ENCODE data around the gene ORMDL3.

The ORMDL3 gene, protein sequence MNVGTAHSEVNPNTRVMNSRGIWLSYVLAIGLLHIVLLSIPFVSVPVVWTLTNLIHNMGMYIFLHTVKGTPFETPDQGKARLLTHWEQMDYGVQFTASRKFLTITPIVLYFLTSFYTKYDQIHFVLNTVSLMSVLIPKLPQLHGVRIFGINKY

DNA sequence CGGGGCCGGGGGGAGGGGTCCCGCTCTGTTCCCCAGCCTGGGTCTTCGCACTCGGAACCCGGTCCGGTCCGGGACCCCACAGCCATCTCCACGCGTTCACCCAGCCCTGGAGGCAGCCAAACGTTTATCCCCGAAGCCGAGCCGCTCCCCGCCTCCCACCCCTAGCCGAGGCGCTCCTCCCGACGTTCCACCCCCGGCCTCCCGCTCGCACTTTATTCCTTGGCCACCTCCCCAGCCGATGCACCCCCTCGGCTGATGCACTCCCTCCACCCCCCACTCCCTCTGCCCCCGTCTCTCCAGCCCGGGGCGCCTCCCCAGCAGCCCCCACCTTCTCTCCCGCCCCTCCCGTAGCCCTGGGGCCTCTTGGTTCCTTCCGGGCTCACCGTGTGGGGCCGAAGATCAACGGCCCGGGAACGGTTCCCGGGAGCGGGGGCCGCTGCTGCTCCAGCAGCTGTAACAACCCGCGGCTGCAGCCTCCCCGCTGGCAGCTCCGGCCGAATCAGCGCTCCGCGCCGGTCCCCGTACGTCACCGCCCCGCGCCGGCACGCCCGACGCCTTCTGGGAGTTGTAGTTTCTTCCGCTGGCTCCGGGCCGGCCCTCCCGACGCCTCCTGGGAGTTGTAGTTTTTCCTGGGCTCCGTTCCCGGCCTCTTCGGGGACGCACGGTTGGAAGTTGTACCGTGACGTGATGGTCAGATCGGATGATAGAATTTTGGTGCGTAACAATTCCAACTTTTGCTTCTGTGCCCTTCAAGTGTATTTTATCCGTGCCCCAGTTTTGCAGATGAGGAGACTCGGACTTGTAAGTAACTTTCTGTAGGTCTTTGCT lies at the start of gene ORMDL3, which contains the start of gene LRRC3C:
Gene ORMDL3, minus strand, starts transcription at position 501 of the 828 bp plus-strand sequence. CDS start 3,398 bp downstream, outside the sequence.
Gene LRRC3C, plus strand, starts transcription at position 632 of the 828 bp plus-strand sequence. CDS start 13,792 bp downstream, outside the sequence.
- peak; percentile 85 for DNase-seq

DNA sequence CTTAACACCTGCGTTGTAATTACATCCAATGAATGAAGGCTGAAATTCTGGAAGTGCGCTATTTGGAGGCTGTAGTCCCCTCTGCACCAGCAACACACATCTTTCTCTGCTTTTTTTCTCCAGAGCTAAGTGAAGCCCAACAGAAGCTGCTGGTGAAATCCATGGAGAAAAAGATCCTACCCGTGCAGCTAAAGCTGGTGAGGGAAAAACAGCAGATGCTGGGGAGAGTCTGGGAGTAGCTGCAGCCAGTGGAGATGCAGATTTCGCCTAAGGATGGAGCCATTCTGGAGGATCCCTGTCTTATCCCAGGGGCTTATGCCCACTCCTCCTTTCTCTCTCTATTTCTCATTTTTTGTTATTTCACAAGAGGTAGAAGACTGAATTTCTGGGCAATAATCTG lies 48.4 kb upstream of the ORMDL3 start:
- no peak for DNase-seq

DNA sequence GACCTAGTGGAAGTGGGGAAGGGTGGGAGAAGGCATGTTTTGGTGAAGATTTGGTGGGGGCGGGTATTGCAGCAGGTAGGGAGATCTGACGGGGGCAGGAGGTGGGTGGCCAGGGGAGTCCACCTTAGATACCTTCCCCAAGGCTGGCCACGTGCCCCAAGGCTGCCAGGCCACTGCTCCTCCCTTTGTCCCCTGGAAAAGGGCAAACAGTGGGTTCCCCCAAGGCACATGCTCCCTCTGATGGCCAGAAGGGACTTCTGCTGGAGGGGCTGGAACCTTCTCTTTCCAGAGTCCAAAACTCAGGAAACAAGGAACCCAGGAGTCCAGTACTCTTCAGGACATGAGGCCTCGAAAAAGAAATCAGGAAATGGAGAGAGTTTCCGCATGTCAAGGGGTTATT lies 47.0 kb upstream of the ORMDL3 start:
- no peak for DNase-seq

DNA sequence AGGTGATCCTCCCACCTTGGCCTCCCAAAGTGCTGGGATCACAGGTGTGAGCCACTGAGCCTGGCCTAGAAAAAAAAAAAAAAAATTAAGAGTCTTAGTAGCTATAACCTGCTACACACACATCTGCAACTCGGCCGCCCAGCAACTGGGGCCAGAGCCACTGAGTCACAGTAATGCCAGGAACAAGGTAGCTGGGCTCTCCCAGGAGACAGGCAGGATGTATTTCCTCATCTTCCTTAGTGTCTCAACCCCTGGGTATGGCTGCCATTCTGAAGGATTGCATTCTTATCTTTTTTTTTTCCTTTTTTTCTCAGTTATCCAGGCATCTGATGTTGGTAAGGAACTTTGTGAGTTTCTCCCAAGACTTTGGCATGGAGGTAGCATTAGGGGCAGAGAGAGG lies 46.1 kb upstream of the ORMDL3 start:
- no peak for DNase-seq

DNA sequence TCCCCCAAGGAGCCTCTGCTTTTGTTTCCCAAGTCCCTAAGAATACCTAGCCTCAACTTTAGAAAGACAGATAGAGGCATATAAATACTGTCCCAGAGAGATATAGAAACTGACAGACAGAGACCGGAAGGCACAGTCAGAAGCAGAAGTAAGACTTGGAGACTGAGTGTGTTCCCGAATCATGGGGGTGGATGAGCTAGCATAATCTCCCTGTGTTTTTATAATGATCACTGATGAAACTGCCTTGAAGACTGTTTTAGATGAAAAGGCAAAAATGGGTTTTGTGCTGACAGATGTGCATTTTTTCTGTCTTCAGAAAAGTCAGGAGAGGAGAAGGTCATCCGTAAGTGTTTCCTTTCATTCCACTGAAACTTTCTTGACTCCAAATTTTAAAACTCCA lies 44.9 kb upstream of the ORMDL3 start:
- DNase-seq, result no peak

DNA sequence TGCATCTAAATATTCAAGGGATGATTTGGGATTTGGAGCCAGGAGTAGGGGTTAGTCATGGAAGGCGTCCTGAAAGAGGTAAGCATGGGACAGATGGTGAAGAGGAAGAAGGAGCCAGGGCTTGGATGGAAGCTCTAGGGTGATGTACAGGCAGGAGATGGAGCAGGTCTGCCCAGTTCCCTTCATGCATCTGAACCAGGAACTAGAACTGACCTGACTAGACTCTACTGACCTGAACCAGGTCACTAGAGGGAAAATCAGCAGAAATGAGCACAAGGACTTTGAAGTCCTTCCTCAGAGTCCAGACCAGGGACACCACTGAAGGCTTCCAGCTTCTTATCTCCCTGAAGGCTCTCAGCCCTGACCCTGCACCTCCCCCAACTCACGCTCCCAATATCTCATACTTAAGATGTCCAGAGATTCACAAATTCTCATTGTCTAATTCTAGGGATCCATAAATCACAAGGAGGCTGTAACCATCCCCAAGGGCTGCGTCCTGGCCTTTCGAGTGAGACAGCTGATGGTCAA lies 43.7 kb upstream of the ORMDL3 start:
- DNase-seq, result no peak

DNA sequence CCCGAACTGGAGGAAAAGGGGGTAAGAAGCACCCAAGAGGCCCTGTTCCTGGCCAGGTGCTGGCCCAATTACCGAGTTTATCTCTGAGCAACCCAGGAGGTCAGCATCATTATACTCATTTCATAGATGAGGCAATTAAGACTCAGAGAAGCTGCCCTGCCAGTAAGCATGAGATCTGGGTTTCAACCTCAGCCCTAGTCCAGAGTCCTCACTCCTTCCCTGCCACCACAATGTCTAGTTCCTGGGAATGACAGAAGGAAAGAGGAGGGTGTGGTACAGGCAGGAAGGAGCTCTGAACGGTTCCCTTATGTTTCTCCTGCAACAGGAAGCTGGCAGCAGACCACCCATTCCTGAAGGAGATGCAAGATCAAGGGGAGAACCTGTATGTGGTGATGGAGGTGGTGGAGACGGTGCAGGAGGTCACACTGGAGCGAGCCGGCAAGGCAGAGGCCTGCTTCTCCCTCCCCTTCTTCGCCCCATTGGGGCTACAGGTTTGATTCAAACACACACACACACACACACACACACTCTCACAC lies 42.8 kb upstream of the ORMDL3 start:
- no peak for DNase-seq

DNA sequence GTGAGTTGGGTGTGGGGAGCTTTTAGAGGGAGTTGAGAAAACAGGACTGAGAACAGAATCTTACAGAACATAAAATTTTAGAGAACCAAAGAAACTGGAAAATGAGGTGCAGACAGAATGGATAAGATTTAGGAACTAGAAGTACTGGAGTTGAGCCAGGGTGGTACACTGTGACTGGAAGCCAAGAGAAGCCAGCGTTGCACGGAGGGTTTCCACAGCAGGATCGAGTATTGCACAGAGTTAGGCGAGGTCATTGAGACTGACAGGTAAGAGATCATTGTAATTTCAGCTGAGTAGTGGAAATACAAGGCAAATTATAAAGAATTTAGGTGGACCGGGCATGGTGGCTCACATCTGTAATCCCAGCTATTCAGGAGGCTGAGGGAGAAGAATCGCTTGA lies 42.0 kb upstream of the ORMDL3 start:
- DNase-seq, result no peak

DNA sequence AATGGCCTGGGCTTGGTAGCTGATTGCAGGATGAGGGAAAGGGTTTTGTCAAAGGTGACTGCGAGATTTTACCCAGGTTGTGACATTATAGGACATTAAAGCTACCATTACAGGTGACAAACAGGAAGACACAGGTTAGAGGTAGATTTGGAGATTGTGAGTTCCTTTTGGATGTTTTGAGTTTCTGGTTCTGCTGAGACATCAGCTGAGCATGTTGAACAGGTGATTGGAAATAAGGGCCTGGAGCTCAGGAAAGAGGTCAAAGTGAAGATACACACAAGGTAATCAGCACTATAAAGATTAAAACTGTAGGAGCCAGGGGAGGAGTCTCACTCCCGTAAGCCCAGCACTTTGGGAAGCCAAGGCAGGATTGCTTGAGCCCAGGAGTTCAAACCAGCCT lies 41.4 kb upstream of the ORMDL3 start:
- DNase-seq, result no peak

DNA sequence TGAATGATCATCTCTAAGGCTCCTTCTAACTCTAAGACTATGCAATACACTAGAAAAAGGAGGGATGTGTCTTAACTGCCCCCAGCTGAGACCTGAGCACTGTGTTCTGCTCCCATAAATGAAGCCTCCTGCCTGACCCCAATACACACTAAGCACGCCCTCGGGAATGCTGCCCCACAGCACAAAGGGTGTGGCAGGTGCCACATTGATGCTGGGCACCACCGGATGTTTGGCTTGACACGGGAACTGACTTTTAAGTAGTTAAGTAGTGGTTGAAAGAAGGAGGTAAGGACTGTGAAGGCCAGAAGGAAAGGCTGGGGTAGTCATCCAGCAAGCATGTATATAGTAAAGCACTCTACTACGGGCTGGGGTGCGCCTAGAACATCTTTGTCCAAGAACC lies 39.4 kb upstream of the ORMDL3 start:
- DNase-seq, result no peak

DNA sequence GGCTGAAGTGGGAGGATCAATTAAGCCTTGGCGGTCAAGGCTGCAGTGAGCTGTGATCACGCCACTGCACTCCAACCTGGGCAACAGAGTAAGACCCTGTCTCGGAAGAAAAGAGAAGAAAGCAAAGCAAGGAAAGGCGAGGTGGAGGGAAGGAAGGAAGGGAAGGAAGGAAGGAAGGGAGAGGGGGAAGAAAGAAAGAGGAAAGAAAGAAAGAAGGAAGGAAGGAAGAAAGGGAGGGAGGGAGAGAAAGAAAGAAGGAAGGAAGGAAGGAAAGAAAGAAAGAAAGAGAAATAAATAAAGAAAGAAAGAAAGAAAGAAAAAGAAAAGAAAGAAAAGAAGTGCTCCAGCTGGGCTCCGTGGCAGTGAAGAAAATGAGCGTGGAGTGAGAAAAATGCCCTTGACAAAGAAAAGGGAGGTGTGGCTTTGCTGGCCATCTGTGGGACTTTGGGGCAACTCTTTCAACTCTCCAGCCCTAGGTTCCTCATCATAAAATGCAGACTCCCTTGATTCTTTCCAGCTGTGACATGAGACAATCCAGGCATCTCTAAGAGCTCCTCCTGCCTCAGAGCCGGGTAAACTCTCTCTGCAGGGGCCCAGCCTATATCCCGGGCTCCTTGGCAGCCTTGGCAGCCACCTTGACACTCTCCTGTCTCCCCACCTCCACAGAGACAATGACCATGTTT lies 37.8 kb upstream of the ORMDL3 start:
- no peak for DNase-seq

DNA sequence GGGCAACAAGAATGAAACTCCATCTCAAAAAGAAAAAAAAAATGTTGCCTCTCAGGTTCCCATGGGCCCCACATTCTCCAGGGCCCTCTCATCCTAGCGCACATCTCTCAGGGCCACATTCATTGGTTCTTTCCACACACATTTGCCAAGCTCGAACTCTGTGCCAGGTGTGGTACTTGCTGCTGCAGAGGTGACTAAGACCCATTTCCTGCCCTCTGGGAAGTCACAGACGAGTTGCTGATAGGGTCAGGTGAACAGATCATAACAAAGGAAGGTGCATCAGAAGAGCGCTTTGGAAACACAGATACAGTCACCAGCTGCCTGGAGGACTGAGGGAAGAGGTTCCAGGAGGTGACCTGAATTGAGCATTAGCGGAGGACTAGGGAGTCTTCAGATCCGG lies 36.4 kb upstream of the ORMDL3 start:
- DNase-seq, result peak; percentile 31

DNA sequence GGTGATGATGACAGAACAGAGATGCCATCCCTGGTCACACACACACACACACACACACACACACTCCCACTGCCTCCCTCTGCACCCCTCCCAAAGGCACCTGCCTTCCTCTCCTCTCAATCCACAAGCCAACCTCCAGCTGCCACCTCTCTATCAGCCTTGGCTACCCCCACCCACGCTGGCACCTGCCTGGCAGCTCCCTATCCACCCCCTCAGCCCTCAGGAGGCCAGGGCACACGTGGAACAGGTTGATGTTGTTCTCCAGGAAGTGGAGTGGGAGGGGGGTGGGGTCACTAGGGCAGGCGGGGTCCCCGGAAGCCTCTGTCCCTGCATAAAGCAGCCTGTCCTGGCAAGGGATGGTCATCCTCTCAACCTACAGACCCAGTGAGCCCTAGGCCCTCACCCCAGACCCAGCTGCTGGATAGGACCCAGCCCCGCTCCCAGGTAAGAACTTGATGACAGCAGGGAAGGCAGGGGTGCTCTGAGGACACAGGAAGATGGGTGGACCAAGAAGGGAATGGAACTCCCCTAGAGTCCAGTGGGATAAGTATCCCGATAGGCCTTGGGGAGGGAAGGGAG lies 35.3 kb upstream of the ORMDL3 start, which contains the start of gene GSDMA:
Gene GSDMA, plus strand, starts transcription at position 363 of the 579 bp plus-strand sequence. CDS start 2,684 bp downstream, outside the sequence.
- DNase-seq, result no peak

DNA sequence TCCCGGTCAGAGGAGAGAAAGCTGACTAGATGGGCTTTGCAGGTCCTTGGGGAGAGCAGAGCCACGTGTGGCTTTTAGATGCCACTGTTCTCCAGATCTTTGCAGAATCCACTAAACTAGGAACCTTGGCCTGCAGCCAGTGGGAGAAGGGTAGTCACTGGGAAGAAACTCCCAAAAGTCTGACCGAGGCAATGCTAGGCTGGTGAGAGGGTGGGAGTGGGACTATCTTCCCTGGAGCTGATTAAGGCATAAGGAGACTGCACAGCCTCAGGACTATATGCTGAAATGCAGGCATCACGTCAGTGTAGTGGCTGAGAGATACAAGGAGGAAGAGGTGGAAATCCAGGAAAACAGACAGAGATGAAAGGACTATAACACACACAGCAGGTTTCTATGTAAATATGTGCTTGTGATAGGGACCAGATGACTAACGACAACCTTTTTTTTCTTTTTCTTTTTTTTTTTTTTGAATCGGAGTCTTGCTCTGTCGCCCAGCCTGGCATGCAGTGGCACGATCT lies 33.2 kb upstream of the ORMDL3 start:
- DNase-seq, result no peak

DNA sequence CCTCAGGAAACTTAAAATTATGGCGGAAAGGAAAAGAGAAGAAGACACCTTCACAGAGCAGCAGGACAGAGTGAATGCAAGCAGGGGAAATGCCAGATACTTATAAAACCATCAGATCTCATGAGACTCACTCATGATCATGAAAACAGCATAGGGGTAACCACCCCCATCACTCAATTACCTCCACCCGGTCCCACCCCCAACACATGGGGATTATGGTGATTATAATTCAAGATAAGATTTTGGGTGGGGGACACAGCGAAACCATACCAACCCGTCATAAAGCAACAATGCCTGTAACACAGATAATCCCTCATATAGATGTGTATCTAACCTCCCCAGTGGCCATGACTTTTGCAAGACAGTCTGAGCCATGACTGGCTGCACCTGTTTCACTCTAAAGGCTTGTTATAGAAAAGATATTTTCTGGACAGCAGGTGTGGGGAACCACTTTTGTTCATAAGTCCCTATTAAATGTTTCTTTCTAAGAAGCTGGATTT lies 28.4 kb upstream of the ORMDL3 start:
- no peak for DNase-seq

DNA sequence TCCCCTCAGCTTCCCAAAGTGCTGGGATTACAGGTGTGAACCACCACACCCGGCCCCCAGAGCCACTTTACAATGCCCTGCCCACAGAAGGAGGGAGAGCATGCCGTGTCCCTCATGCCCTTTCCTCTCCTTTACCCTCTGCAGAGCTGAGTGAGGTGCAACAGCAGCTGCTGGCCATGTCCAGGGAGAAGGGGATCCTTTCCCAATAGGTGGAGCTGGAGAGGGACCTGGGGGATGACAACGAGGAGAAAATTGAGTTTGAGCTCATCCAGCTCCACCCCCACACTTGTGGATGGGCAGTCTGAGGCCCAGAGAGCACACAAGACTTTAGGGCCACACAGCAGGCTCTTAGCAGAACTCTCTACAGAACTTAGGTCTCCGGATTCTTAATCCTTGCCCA lies 27.5 kb upstream of the ORMDL3 start:
- no peak for DNase-seq

DNA sequence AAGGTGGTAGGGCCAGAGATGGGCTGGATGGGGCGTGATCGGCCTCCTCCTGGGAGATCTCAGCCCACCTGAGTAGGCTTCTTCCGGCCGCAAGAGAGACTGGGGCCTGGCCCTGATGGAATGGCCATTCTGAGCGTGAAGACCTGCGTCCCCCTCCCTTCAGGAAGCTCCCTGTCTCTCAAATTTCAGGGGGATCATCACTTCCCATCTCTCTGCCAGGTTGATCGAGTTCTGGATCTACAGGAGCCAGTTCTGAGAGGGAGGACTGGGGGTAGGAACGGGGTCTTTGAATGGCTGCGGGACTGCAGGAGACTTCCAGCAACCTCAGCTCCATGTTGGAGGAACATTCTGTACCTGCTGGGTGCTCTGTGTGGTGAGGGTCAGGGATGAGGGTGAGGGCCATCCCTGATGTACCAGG lies 26.1 kb upstream of the ORMDL3 start:
- DNase-seq, result no peak

DNA sequence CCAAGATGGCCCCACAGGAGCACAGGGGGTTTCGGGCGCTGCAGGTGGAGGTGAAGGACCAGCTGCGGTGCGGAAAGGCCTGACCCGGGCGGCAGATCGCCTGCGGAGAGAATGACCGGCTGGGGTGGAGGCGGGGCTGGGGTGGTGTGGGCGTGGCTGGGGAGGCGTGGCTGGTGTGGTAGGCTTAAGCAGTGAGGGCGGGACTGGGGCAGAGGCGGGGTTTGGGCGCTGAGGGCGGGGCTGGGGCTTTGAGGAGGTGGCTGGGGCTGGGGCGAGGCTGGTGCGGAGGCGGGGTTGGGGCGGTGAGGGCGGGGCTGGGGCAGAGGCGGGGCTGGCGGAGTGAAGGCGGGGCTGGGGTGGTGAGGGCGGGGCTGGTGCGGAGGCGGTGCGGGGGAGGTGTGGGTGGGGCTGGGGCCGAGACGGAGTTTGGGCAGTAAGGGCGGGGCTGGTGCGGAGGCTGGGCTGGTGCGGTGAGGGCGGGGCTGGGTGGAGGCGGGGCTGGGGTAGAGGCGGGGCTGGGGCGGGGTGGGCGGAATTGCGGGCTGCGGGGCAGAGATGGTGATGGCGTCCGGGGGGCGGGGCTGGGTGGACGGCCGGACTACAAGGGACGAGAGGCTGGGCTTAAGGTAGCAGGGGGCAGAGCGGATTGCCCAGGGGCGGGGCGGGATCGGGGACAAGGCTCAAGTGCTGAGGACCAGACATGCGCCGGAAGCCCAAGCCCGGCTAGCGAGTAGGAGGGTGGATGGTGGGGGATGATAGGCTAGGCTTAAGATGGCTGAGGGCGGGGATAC lies 25.5 kb upstream of the ORMDL3 start:
- DNase-seq, result peak; percentile 93

DNA sequence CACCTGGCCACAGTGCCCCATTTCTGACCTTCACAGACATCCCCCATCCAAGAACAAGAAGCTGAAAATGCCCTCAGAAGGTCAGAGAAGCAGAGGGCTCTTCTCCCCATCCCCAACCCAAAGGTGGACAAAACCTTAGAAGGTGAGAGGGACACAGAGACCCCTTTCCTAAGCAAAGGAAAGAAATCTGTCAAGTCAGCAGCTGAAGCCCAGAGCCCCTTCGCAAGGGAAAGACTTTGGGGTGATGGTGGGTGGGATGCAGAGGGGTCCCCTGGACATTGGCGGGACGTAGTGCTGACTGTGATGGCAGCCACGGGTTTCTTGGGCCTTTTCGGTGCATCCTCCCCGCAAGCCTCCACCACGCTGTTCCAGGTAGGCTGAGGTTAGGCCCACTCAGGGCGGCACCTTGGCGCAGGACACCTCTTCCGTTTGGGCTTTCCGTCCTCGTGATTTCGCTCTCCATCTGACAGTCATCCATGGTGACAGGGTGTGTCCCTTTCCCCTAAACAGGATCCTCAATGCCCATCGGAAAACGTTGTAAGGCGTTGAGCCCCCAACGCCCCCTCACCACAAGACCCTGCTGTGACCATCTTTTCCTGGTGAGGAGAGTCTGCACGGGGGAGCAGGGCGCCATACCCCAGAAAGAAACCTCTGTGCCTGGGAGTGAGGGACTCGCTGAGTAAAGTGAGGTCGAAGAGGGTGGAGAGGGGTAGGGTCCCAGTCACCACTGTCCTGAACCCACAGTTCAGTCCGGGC lies 24.7 kb upstream of the ORMDL3 start:
- DNase-seq, result no peak

DNA sequence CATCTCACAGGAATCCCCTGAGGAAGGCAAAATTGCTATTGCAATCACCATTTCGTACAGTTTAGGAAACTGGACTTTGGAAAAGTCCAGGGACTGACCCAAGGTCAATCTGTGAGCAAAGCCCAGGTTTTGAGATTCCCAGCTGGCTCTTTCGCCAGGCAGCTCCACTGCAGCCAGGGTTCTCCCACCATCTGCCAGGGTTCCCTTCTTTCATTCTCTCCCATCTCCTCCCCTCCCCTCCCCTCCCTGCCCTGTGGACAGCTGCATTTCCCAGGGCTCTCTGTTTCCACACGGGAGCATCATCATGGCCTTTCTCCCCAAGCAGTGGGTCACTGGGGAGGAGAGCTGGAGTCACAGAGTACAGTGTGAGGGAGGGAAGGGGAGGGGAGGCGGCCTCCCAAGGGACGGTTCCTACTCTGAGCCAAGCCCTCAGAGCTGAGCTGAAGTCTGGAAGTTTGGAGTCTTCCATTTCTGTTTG lies 23.5 kb upstream of the ORMDL3 start:
- no peak for DNase-seq

DNA sequence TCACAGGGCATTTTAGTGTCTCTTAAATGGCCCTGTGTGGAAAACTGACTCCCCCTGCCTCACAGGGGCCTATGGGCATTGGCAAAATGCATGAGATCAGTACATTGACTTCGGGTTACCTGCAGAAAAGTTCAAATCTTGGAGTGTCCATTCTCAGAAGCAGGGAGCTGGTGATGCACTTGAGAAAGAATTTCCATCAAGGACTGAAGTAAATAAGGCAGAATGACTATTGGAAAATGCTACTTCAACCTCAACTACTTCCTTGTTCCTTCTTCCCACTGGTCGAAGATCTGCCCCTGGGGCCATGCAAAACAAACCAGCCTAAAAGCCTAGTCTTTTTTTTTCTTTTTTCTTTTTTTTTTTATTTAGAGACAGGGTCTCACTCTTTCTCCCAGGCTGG lies 21.6 kb upstream of the ORMDL3 start:
- no peak for DNase-seq

Data from activated effector memory CD4-positive, alpha-beta T cell treated with Interleukin-2 at 50 U/mL for 16 hours (primary cell).